ENCODE results near the gene PHC2.

Gene PHC2

DNA sequence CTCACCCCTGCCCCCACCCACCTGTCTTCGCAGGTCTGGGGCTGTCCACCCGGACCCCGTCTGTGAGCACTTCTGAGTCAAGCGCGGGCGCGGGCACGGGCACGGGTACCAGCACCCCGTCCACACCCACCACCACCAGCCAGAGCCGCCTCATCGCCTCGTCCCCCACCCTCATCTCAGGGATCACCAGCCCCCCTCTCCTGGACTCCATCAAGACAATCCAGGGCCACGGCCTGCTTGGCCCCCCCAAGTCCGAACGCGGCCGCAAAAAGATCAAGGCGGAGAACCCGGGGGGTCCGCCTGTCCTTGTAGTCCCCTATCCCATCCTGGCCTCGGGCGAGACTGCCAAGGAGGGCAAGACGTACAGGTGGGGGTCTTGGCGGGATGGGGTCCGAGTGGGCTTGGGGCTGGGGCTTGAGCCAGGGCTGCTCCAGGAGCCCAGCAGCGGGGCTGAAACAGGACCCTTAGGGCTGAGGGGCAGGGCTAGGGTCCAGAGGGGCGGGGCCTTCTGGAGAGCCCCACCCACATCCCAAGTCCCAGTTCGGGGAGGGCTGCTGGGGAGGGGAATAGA lies 150.7 kb downstream of the PHC2 start:
- FAIRE-seq, result no peak
- DNase-seq (ENCODE audit: insufficient read length, low spot score), result no peak

DNA sequence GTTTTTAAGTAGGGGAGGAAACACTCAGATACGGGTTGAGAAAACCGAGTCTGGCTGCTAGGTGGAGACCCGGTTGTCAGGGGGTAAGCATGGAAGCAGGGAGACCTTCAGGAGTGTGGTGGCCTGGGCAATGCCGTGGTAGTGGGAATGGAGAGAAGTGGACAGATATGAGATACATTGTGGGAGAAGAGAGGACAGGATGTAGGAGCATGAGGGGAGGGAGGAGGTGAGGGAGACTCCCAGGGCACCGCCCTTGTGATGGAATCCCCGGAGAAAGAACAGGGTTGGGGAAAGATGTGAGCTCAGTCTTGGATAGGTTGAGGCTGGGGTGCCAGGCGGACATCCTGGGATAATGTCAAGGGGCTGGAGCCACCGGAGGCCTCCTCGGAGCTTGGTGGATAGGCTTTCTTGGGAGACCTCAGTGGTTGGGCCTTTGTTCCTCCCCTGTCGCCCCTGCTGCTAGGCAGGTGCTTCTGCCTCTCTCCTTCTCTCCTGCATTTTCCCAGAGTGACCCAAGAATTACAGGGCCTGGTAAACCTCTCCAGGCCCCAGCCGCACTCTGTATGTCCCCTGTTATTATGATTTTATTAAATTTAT lies 153.3 kb downstream of the PHC2 start:
- DNase-seq (ENCODE audit: insufficient read length, low spot score) (no peak), FAIRE-seq (no peak)

DNA sequence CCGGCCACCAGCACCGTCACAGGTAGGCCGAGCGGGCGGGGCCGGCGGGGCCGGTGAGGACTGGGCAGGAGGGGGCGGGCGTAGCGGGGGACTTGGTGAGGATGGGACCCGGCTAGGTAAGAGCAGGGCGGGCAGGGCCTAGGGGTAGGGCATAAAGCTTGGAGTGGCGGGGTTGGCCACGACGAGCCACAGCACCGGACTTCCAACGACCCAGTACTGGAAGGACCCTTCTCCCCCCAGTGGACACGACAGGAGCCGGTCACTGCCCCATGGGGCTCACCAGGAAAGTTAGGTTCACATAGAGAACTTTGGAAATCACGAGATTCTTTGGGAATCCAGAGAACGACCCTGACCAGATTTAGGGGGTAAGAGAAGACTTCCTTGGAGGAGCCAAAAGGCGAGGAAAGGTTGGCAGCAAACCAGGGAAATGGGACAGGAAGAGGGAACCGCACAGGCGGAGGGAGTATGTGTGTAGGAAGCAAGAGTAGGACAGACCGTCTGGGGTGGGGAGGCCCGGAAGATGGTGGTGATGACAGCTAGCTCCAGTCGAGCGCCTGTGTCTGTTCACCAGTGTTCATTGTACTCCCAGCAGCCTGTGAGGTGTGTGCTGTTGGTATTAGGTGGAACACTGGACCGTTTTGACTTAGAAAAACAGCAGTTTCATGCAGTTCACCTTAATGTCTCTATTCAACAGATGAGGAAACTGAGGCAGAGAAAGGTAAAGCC lies 154.2 kb downstream of the PHC2 start:
- FAIRE-seq (no peak), DNase-seq (ENCODE audit: insufficient read length, low spot score) (no peak)

DNA sequence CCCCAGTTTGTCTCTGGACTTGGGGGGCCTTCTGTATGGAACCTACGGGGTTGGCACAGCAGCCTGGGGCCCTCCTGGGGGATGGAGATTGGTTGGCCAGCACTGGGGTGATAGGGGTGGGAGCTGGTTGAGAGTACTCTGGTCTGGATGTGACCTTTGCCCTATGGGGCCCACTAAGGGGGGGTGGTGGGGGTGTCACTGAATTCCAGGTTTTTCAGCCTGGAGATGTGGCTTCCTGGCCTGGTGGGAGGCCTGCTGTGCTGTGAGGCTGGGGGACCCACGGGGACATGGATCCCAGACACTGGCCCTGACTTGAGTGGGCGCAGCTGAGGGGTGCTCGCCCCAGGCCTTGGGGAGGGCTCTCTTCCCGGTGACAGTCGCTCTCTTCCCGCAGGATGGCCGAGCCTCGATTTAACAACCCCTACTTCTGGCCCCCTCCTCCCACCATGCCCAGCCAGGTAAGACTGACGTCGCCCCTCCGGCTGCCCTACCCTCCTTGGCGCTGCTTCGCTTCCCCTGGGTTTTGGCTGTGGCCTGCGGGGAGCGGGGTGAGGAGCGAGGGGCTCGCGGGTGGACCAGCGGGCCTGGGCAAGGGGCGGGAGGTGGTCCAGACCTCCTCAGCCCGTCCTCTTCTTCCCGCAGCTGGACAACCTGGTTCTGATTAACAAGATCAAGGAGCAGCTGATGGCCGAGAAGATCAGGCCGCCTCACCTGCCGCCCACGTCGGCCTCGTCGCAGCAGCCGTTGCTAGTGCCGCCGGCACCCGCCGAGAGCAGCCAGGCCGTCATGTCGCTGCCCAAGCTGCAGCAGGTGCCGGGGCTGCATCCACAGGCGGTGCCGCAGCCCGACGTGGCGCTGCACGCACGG lies 155.0 kb downstream of the PHC2 start:
- no peak for FAIRE-seq
- no peak for DNase-seq (ENCODE audit: insufficient read length, low spot score)

DNA sequence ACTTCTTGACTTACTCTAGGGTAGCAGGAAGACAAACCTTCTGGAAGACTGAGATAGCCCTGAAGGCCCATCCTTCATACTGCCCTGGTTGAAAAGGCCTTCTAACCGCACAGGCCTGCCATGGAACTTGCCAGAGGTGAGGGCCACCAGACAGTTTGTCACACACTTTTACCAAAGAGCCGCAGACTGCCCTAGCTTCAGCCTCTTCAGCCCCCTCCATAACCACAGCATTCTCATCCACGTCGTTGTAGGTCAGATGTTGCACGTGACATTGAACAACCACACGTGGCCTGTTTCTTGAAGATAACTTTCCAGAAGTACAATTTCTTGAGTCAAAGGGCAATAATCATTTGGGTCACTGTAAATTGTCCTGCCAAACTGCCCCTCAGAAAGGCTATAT lies 155.7 kb downstream of the PHC2 start:
- FAIRE-seq (no peak), DNase-seq (ENCODE audit: insufficient read length, low spot score) (no peak)

DNA sequence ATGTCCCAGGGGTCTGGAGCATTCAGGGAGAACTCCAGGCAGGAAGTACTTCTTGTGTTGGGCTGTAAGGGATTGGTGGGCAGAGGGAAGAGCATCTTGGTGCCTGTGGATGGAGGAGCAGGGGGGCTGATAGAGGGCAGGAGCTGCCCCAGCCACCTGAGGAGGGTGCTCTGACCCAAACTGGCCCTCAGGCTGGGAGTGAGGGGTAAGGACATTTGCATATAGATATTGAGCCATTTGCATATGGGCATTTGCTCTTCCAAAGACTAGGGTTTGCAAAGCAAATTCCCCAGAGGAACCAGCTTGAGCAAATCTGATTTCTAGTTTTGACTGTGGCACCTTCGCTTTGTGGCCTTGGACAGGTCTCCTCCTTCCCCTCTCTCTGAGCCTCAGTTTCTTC lies 156.4 kb downstream of the PHC2 start:
- FAIRE-seq, result no peak

DNA sequence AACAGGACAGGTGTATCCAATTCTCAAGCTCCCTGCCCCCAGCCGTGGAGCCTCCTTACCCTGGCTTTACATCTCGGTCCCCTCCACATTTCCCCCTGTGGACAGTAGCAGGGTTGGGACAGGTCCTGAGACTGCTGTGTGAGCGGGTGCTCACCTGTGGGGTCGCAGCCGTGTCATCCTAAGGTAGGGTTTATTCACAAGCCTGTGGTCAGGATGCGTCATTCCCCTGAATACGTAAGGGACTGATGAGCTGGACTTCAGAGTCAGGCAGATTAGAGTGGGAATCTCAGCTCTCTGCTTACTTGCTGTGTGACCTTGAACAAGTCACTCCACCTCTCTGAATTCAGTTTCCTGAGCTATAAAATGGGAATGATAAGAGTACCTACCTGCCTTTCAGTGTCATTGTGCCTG lies 156.9 kb downstream of the PHC2 start:
- DNase-seq (ENCODE audit: insufficient read length, low spot score) (no peak), FAIRE-seq (no peak)

More for the DNA sequence above, 156.4 kb downstream of the PHC2 start:
- no peak for DNase-seq (ENCODE audit: insufficient read length, low spot score)

Data from HTR-8/SVneo (cell line).